Mesenchymal stem cell (in vitro differentiated cells and primary cell): ENCODE measurements around the gene CACNA1C.
A peak's percentile ranks its signal among the peaks of the same experiment; 100 is the strongest.

Experiments
- DNase-seq: peaks from one replicate; pipeline ENCODE4 v3.0.0-alpha.2; 2013
- H2AFZ ChIP-seq: one replicate; pipeline ENCODE4 v1.6.1; 2013; ENCODE audit warnings: low read depth, mild to moderate bottlenecking, control low read depth, inconsistent platforms, low read length, moderate library complexity
- H2AK5ac ChIP-seq: 2 replicates; pipeline ENCODE4 v1.6.1; 2013; ENCODE audit warnings: low read length, moderate library complexity, mild to moderate bottlenecking, inconsistent platforms; ENCODE audit not compliant: severe bottlenecking
- H2BK120ac ChIP-seq: one replicate; pipeline ENCODE4 v1.6.1; 2013; ENCODE audit warnings: low read depth, mild to moderate bottlenecking, inconsistent platforms, low read length, moderate library complexity
- H2BK12ac ChIP-seq, 2 experiments: one replicate each; pipeline ENCODE4 v1.6.1; 2013; ENCODE audit warnings: inconsistent platforms in 2 of 2, low read length in 2 of 2, mild to moderate bottlenecking in 2 of 2, moderate library complexity in 2 of 2, control low read depth in 1 of 2
- H2BK15ac ChIP-seq: one replicate; pipeline ENCODE4 v1.6.1; 2013; ENCODE audit warnings: mild to moderate bottlenecking, low read depth, inconsistent platforms; ENCODE audit not compliant: poor library complexity, severe bottlenecking
- H2BK5ac ChIP-seq: 2 replicates; pipeline ENCODE4 v1.6.1; 2013; ENCODE audit warnings: low read depth, mild to moderate bottlenecking, low read length, control low read depth, inconsistent platforms; ENCODE audit not compliant: poor library complexity, severe bottlenecking
- H3K14ac ChIP-seq, 2 experiments: one replicate each; pipeline ENCODE4 v1.6.1; 2013; ENCODE audit warnings: inconsistent platforms in 2 of 2, low read length in 2 of 2, control low read depth in 1 of 2, mild to moderate bottlenecking in 1 of 2, moderate library complexity in 1 of 2
- H3K18ac ChIP-seq, 2 experiments: one replicate each; pipeline ENCODE4 v1.6.1; 2013; ENCODE audit warnings: inconsistent platforms in 2 of 2, low read length in 2 of 2, control low read depth in 1 of 2, low read depth in 1 of 2, mild to moderate bottlenecking in 1 of 2
- H3K23ac ChIP-seq, 2 experiments: one replicate each; pipeline ENCODE4 v1.6.1; 2013; ENCODE audit warnings: inconsistent platforms in 2 of 2, low read length in 2 of 2, mild to moderate bottlenecking in 2 of 2, moderate library complexity in 2 of 2, control low read depth in 1 of 2
- H3K27ac ChIP-seq: 2 replicates; pipeline ENCODE4 v1.5.1; 2013; ENCODE audit warnings: mild to moderate bottlenecking, moderate library complexity, low read length, control low read depth, inconsistent platforms; ENCODE audit not compliant: poor library complexity, severe bottlenecking
- H3K27me3 ChIP-seq, 2 experiments: 2 replicates each; pipeline versions ENCODE4 v1.6.1 to v1.7.0; 2013; ENCODE audit warnings: low read length in 2 of 2, mild to moderate bottlenecking in 2 of 2, moderate library complexity in 2 of 2, control low read depth in 1 of 2, inconsistent platforms in 1 of 2; ENCODE audit not compliant: control insufficient read depth in 1 of 2, insufficient read depth in 1 of 2
- H3K36me3 ChIP-seq, 2 experiments: 2 replicates each; pipeline versions ENCODE4 v1.6.1 to v1.7.0; 2013; ENCODE audit warnings: low read length in 2 of 2, control low read depth in 1 of 2, inconsistent platforms in 1 of 2, low read depth in 1 of 2, mild to moderate bottlenecking in 1 of 2; ENCODE audit not compliant: insufficient read depth in 2 of 2, control insufficient read depth in 1 of 2
- H3K4ac ChIP-seq, 2 experiments: one replicate each; pipeline ENCODE4 v1.6.1; 2013; ENCODE audit warnings: inconsistent platforms in 2 of 2, low read length in 2 of 2, mild to moderate bottlenecking in 2 of 2, moderate library complexity in 2 of 2, control low read depth in 1 of 2, low read depth in 1 of 2
- H3K4me1 ChIP-seq: 2 replicates; pipeline ENCODE4 v1.6.1; 2013; ENCODE audit warnings: low read depth, low read length, control low read depth; ENCODE audit not compliant: control insufficient read depth, insufficient read depth
- H3K4me2 ChIP-seq: 2 replicates; pipeline ENCODE4 v1.6.1; 2013; ENCODE audit warnings: low read length, mild to moderate bottlenecking, inconsistent platforms; ENCODE audit not compliant: poor library complexity, severe bottlenecking
- H3K4me3 ChIP-seq, 2 experiments: 2 replicates each; pipeline versions ENCODE4 v1.5.1 to v1.7.0; 2013; ENCODE audit warnings: low read length in 2 of 2, mild to moderate bottlenecking in 2 of 2, control low read depth in 1 of 2, low read depth in 1 of 2; ENCODE audit not compliant: insufficient read depth in 1 of 2
- H3K79me1 ChIP-seq: replicated peaks from 2 replicates; pipeline ENCODE4 v1.6.1; 2013; ENCODE audit warnings: mild to moderate bottlenecking, control low read depth, low read length, inconsistent platforms; ENCODE audit not compliant: poor library complexity, severe bottlenecking
- H3K9ac ChIP-seq: 2 replicates; pipeline ENCODE4 v1.7.0; 2013; ENCODE audit warnings: mild to moderate bottlenecking, low read length, moderate library complexity
- H3K9me3 ChIP-seq: 2 replicates; pipeline ENCODE4 v1.7.0; 2013; ENCODE audit warnings: mild to moderate bottlenecking, low read length; ENCODE audit not compliant: control insufficient read depth
- H4K8ac ChIP-seq: one replicate; pipeline ENCODE4 v1.6.1; 2013; ENCODE audit warnings: inconsistent platforms, mild to moderate bottlenecking, low read length, moderate library complexity
- H4K91ac ChIP-seq: one replicate; pipeline ENCODE4 v1.6.1; 2013; ENCODE audit warnings: mild to moderate bottlenecking, low read length, inconsistent platforms
- WGBS: methylation state at CpG from one replicate; pipeline ENCODE4 v1.1.7; 2013; ENCODE audit warnings: mixed read lengths; 5-methylcytosine and 5-hydroxymethylcytosine counted together

Gene CACNA1C

DNA sequence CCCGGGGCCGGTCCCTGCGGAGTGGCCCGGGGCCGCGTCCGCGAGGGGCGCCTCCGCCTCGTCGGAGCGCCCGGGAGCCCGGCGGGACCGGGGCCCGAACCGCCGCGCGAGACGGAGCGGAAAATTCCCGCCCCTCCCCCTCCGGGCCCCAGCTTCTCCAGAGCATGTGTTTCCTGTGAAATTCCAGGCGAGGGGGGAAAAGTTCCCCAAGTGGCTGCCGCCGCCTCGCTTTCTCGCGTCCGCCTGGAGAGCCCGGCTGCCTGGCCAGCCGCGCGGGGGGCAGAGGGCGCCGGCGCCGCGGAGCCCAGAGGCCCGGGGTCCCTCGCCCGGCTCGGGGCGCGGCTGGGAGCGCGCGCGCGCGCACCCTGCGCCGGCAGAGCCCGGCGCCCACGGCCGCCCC, 904 bp downstream of the CACNA1C start:
- Histone ChIP-seq H3K4me2 (peak overlapping the region; percentile 92), H3K9me3 (no peaks in the 10 kb centered on the region), H3K4ac (peak overlapping the region in 1 of 2 experiments; percentile 26), H4K8ac (no peak overlapping the region), H3K36me3 (no peaks in the 10 kb centered on the region), H3K14ac (no peak overlapping the region), H2BK120ac (no peak overlapping the region), H2AFZ (no peak overlapping the region), H3K27ac (no peak overlapping the region), H3K23ac (no peak overlapping the region), H2BK5ac (no peak overlapping the region), H3K4me3 (peak overlapping the region; percentile 57 to 96), H3K4me1 (peaks cover 18% of the 10 kb centered on the region), H2AK5ac (no peak overlapping the region), H3K27me3 (peaks cover 0 to 69% of the 10 kb centered on the region in 2 experiments), H2BK15ac (peak overlapping the region; percentile 49), H3K18ac (peak overlapping the region in 1 of 2 experiments; percentile 37), H4K91ac (no peak overlapping the region), H3K9ac (peak overlapping the region; percentile 88), H3K79me1 (no peaks in the 10 kb centered on the region), H2BK12ac (no peak overlapping the region)
- WGBS = under 1% methylated on average over 29 of the region's 60 CpGs
- DNase-seq = peak; percentile 43

GRCh38 chr12:2054091-2055018, 1.6 kb downstream of the CACNA1C start:
- Histone ChIP-seq H2BK120ac (no peak overlapping the region), H2AFZ (no peak overlapping the region), H3K79me1 (peaks cover 1% of the 10 kb centered on the region), H3K14ac (peak overlapping the region in 1 of 2 experiments; percentile 53), H4K91ac (peak overlapping the region; percentile 43), H2AK5ac (no peak overlapping the region), H3K23ac (no peak overlapping the region), H2BK5ac (no peak overlapping the region), H3K9ac (peak overlapping the region; percentile 79), H2BK15ac (peak overlapping the region; percentile 60), H2BK12ac (peak overlapping the region in 1 of 2 experiments; percentile 4), H3K4me1 (peaks cover 18% of the 10 kb centered on the region), H3K4me3 (peak overlapping the region; percentile 57 to 96), H3K18ac (peak overlapping the region in 1 of 2 experiments; percentile 37), H3K9me3 (no peaks in the 10 kb centered on the region), H3K4me2 (peak overlapping the region; percentile 92), H3K36me3 (no peaks in the 10 kb centered on the region), H3K27me3 (peaks cover 0 to 70% of the 10 kb centered on the region in 2 experiments), H3K27ac (no peak overlapping the region), H4K8ac (no peak overlapping the region), H3K4ac (no peak overlapping the region)
- 9% methylated on average over 33 of the region's 40 CpGs for WGBS
- peak; percentile 18 for DNase-seq

GRCh38 chr12:2057041-2057794, 4.4 kb downstream of the CACNA1C start:
- Histone ChIP-seq H3K14ac (peak overlapping the region in 1 of 2 experiments; percentile 42), H2BK15ac (no peak overlapping the region), H2AFZ (no peak overlapping the region), H3K9me3 (no peaks in the 10 kb centered on the region), H2BK5ac (no peak overlapping the region), H3K36me3 (no peaks in the 10 kb centered on the region), H4K91ac (no peak overlapping the region), H3K27me3 (peaks cover 0 to 62% of the 10 kb centered on the region in 2 experiments), H3K18ac (no peak overlapping the region), H3K4me3 (no peak overlapping the region), H3K79me1 (peaks cover 1% of the 10 kb centered on the region), H3K9ac (no peak overlapping the region), H3K4me2 (no peak overlapping the region), H3K23ac (no peak overlapping the region), H3K27ac (no peak overlapping the region), H3K4ac (no peak overlapping the region), H3K4me1 (peaks cover 16% of the 10 kb centered on the region), H2AK5ac (no peak overlapping the region), H2BK120ac (no peak overlapping the region), H2BK12ac (peak overlapping the region in 1 of 2 experiments; percentile 49), H4K8ac (no peak overlapping the region)
- WGBS = 63% methylated on average over 21 of the region's 21 CpGs
- DNase-seq = peak; percentile 65
